ENCODE data around the gene SFMBT2. TPM values are rescaled to one million over a fixed set of nuclear protein-coding genes. Genes with fewer than 3 reads are reported as not detected.

SFMBT2 gene
- total RNA-seq, 1 donor from 2014 or later = 9.1 TPM

DNA sequence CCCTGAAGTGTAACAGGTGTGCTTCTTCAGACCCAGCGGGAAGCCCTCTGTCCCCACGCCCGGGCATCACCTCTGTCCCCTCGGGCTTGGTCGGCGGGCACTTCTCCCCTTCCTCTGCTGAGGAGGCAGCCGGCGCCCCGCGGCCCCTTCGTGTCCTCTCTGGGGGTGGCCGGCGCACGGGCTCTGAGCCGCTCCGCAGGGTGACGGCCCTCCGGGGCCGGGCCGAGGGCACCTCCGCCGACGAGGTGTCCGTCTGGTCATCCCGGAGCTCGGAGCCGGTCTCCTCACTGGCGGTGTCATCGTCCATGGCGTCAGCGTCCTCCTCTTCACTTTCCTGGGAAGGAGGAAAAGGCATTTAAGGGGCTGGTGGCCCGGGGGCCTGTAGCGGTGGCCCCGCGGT lies 239.0 kb downstream of the SFMBT2 start:
- H3K36me3 Mint-ChIP-seq (ENCODE audit: insufficient read depth) = peaks cover 7% of the 10 kb centered on the region
- TF ChIP-seq, protein P1, sequence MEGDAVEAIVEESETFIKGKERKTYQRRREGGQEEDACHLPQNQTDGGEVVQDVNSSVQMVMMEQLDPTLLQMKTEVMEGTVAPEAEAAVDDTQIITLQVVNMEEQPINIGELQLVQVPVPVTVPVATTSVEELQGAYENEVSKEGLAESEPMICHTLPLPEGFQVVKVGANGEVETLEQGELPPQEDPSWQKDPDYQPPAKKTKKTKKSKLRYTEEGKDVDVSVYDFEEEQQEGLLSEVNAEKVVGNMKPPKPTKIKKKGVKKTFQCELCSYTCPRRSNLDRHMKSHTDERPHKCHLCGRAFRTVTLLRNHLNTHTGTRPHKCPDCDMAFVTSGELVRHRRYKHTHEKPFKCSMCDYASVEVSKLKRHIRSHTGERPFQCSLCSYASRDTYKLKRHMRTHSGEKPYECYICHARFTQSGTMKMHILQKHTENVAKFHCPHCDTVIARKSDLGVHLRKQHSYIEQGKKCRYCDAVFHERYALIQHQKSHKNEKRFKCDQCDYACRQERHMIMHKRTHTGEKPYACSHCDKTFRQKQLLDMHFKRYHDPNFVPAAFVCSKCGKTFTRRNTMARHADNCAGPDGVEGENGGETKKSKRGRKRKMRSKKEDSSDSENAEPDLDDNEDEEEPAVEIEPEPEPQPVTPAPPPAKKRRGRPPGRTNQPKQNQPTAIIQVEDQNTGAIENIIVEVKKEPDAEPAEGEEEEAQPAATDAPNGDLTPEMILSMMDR (IDR thresholded peaks at IDR 0.05; ENCODE audit: unreplicated experiment) = no peak
- no peak overlapping the region for H3K27ac Mint-ChIP-seq
- no peaks in the 10 kb centered on the region for H3K4me1 Mint-ChIP-seq (ENCODE audit: low read depth)
- no peak for DNase-seq (ENCODE audit: low spot score, unreplicated experiment)
- no peak overlapping the region for H3K4me3 Mint-ChIP-seq (ENCODE audit: low read depth)
- H3K27me3 Mint-ChIP-seq = no peaks in the 10 kb centered on the region
- H3K9me3 Mint-ChIP-seq (ENCODE audit: low read depth) = no peaks in the 10 kb centered on the region

DNA sequence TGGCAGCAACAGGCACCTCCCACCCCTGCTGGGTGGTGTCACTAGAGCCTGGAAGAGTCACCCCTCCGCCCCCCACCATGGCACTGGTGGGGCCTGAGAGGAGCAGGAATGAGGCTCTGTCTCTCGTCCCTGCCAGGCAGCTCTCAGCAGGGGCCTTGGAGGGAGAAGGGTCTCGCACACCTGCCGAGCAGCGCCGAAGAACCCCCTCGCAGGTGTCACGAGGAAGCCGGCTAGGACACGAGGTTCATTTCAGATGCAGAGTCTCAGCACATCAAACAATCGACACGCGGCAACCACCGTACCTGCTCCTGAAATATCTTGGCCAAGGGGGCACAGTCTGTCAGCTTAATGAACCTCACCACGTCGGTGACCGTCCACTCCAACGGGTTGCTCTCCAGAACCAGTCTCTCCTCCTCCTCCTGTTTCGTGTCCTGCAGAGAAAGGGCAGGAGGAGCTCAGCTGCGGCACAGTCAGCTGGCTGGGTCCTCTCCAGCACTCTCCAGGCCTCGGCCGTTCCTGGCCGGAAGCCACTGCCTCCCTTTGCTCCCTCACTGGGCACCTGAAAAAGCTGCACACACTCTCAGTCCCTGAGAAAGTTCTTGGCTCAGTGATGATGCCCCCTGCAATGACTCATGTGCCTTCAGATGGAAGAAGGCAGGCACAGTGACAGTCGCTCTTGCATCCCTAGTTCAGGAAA lies 240.1 kb downstream of the SFMBT2 start:
- TF ChIP-seq, protein P1 (IDR thresholded peaks at IDR 0.05; ENCODE audit: unreplicated experiment) = no peak

DNA sequence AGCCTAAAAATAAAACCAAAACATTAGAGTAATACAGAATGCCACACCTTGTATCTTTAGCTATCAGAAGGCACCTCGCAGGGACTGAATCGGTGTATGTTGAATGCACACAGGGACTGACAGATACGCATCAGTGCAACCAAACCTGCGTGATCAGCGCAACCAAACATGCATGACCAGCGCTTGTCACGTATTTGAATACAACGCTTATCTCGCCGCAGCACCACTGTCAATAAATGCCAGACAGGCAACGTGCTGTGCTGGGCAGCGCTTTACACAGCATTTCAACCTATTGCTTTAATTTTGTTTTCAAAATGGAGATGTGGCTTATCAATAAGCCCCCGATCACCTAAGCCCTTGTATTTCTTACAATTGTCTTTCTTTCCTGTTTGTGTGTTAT lies 242.4 kb downstream of the SFMBT2 start:
- TF ChIP-seq, protein P1 (IDR thresholded peaks at IDR 0.05; ENCODE audit: unreplicated experiment) = no peak
- Mint-ChIP-seq H3K36me3 (ENCODE audit: insufficient read depth) (peaks cover 6% of the 10 kb centered on the region), H3K4me1 (ENCODE audit: low read depth) (peaks cover 6% of the 10 kb centered on the region), H3K27ac (no peak overlapping the region), H3K27me3 (peaks cover 2% of the 10 kb centered on the region), H3K4me3 (ENCODE audit: low read depth) (no peak overlapping the region), H3K9me3 (ENCODE audit: low read depth) (no peaks in the 10 kb centered on the region)
- no peak for DNase-seq (ENCODE audit: low spot score, unreplicated experiment)

More for the DNA sequence above, 240.1 kb downstream of the SFMBT2 start:
- Mint-ChIP-seq H3K9me3 (ENCODE audit: low read depth) (no peaks in the 10 kb centered on the region), H3K4me3 (ENCODE audit: low read depth) (no peak overlapping the region), H3K4me1 (ENCODE audit: low read depth) (peaks cover under 1% of the 10 kb centered on the region), H3K36me3 (ENCODE audit: insufficient read depth) (peaks cover 7% of the 10 kb centered on the region), H3K27ac (peak overlapping the region; percentile 22), H3K27me3 (no peaks in the 10 kb centered on the region)
- no peak for DNase-seq (ENCODE audit: low spot score, unreplicated experiment)

DNA sequence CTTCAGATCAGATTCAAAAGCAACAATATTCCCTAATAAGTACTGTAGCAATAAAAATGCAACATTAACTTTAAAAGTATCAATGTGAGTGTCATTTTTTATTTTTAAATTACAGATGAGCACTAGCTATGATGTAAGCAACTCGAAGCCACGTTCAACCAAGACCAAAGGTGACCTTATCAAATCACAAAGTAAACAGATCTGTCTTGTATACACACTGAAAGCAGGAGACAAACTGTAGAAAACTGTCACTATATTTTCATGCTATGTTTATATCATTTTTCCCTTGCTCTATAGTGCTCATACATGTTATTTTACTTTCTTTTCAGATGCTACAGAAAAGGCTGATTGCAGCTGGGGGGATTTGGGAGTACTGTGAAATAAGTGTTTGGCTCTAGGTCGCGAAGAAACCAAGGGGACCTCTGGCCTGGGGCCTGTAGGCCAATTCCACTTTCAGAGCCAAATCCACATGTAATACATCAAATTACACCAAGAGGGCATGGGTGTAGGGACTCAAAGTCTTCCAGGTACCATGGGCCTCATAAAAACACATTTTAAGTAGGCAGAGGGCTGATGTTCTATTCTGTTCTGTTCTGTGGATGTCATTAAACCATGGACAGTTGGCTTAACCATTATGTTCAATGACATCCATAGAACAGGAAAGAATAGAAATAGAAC lies 245.2 kb downstream of the SFMBT2 start:
- H3K4me1 Mint-ChIP-seq (ENCODE audit: low read depth) = peaks cover 6% of the 10 kb centered on the region
- H3K27ac Mint-ChIP-seq = peak overlapping the region; percentile 41
- H3K4me3 Mint-ChIP-seq (ENCODE audit: low read depth) = no peak overlapping the region
- DNase-seq (ENCODE audit: low spot score, unreplicated experiment) = no peak
- TF ChIP-seq, protein P1 (IDR thresholded peaks at IDR 0.05; ENCODE audit: unreplicated experiment) = no peak
- H3K9me3 Mint-ChIP-seq (ENCODE audit: low read depth) = no peaks in the 10 kb centered on the region
- peaks cover 2% of the 10 kb centered on the region for H3K27me3 Mint-ChIP-seq
- H3K36me3 Mint-ChIP-seq (ENCODE audit: insufficient read depth) = peaks cover 4% of the 10 kb centered on the region

DNA sequence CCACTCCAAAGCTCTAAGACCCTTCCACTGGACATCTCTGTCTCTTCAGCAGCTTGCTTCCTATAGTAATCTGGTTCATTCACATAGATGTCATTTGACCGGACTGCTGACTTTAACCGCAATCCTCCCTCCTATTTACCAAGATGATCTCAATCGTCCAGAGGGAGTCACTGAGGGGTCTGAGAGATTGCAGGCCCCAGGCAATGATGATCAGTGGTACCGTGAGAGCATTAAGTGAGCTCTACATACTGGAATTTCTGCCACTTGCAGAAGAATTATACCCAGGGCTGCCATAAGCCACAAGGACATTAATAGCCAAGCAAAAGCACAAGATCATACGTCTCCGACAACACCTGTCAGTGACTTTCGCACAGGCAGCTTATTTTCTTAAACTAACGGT lies 245.9 kb downstream of the SFMBT2 start:
- Mint-ChIP-seq H3K9me3 (ENCODE audit: low read depth) (no peaks in the 10 kb centered on the region), H3K27me3 (peaks cover 2% of the 10 kb centered on the region), H3K27ac (no peak overlapping the region), H3K36me3 (ENCODE audit: insufficient read depth) (peaks cover 8% of the 10 kb centered on the region), H3K4me3 (ENCODE audit: low read depth) (no peak overlapping the region), H3K4me1 (ENCODE audit: low read depth) (peaks cover 6% of the 10 kb centered on the region)
- TF ChIP-seq, protein P1 (IDR thresholded peaks at IDR 0.05; ENCODE audit: unreplicated experiment) = no peak
- no peak for DNase-seq (ENCODE audit: low spot score, unreplicated experiment)
